ENCODE results near the gene MAD2L1BP. TPM values are rescaled to one million over a fixed set of nuclear protein-coding genes. Genes with fewer than 3 reads are reported as not detected.

The MAD2L1BP gene
- total and polyA plus RNA-seq, 2 of the 4 experiments (the other 2 are of a cell fraction): 28.1 to 50.2 TPM

DNA sequence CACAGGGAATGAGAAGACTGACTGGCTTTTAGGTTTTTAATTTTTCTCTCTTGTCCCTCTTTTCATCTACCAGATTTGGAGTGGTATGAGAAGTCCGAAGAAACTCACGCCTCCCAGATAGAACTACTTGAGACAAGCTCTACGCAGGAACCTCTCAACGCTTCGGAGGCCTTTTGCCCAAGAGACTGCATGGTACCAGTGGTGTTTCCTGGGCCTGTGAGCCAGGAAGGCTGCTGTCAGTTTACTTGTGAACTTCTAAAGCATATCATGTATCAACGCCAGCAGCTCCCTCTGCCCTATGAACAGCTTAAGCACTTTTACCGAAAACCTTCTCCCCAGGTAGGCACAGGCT is 644 bp downstream of the MAD2L1BP start:
- Histone ChIP-seq H4K5ac (ENCODE audit: low read depth, low read length) (peak overlapping the region; percentile 52), H4K91ac (ENCODE audit: insufficient read depth, low read depth, low read length) (peak overlapping the region; percentile 77), H3K27ac (ENCODE audit: insufficient read depth, low read length) (peak overlapping the region; percentile 84), H2BK120ac (ENCODE audit: low read depth, low read length) (no peak overlapping the region), H3K14ac (replicated peaks; ENCODE audit: low read depth, low read length) (peak overlapping the region; percentile 77), H4K8ac (ENCODE audit: low read depth in 2 of 2, low read length in 2 of 2) (peak overlapping the region; percentile 86 to 100), H2AFZ (replicated peaks; ENCODE audit: low read length, poor library complexity) (peak overlapping the region; percentile 96), H3K9ac (ENCODE audit: low read depth, low read length) (peak overlapping the region; percentile 95), H3K4ac (ENCODE audit: low read depth, low read length) (peak overlapping the region; percentile 65), H3K56ac (ENCODE audit: extremely low read depth, insufficient read depth, low read length) (peak overlapping the region; percentile 61), H3K27me3 (ENCODE audit: control insufficient read depth, insufficient read depth, low read length) (no peaks in the 10 kb centered on the region), H2AK9ac (replicated peaks; ENCODE audit: low read depth, low read length, poor library complexity) (peak overlapping the region; percentile 71), H3K23ac (ENCODE audit: low read depth, low read length) (peak overlapping the region; percentile 61), H3K36me3 (ENCODE audit: control insufficient read depth, insufficient read depth, low read length) (peaks cover 20% of the 10 kb centered on the region), H3K9me3 (ENCODE audit: control insufficient read depth, insufficient read depth, low read length) (no peaks in the 10 kb centered on the region), H2AK5ac (ENCODE audit: low read depth, low read length) (peak overlapping the region; percentile 41), H3K4me1 (ENCODE audit: control insufficient read depth, insufficient read depth, low read length) (peaks cover 7% of the 10 kb centered on the region), H2BK5ac (ENCODE audit: low read depth, low read length, poor library complexity, severe bottlenecking) (peak overlapping the region; percentile 29), H2BK15ac (ENCODE audit: low read depth, low read length) (0 out of 3 replicates have a peak overlapping the region, but pooled peaks have one; percentile 7), H3K4me3 (ENCODE audit: insufficient read depth, low read depth, low read length) (peak overlapping the region; percentile 79), H2BK20ac (ENCODE audit: low read depth, low read length) (no peak overlapping the region), H3K4me2 (ENCODE audit: low read depth, low read length) (peak overlapping the region; percentile 100), H3K79me1 (ENCODE audit: low read depth in 1 of 2, low read length in 2 of 2) (peaks cover 27 to 43% of the 10 kb centered on the region in 2 experiments), H4K20me1 (ENCODE audit: insufficient read depth, low read length) (peaks cover 17% of the 10 kb centered on the region), H3K18ac (ENCODE audit: low read depth, low read length) (peak overlapping the region; percentile 38; the same call in 1 of the 2 replicates), H3K9me1 (ENCODE audit: insufficient read depth, low read length) (peaks cover 12% of the 10 kb centered on the region)
- BruUV-seq (replicated peaks): TSS peak; percentile 63
- intact Hi-C loops (cut with micrococcal nuclease): no loop called here
- DNase-seq (peak; percentile 11), ATAC-seq (ENCODE audit: low read depth) (peak; percentile 10; the same call in 1 of the 2 replicates)
- TF ChIP-seq, protein P1, sequence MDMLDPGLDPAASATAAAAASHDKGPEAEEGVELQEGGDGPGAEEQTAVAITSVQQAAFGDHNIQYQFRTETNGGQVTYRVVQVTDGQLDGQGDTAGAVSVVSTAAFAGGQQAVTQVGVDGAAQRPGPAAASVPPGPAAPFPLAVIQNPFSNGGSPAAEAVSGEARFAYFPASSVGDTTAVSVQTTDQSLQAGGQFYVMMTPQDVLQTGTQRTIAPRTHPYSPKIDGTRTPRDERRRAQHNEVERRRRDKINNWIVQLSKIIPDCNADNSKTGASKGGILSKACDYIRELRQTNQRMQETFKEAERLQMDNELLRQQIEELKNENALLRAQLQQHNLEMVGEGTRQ (IDR thresholded peaks at IDR 0.05; ENCODE audit: low read depth, low read length): no peak
- no peak for TF ChIP-seq RCOR1 (IDR thresholded peaks at IDR 0.05; ENCODE audit: insufficient replicate concordance, low read length)
- no peak for TF ChIP-seq MAFK (IDR thresholded peaks at IDR 0.05; ENCODE audit: low read depth, low read length)
- no peak for TF ChIP-seq POLR2A (IDR thresholded peaks at IDR 0.05; ENCODE audit: low read depth, low read length)
- TF ChIP-seq CTCF (conservative IDR thresholded peaks at IDR 0.05; ENCODE audit: low read depth, low read length): no peak
- TF ChIP-seq NFE2L2 (IDR thresholded peaks at IDR 0.05; ENCODE audit: low read depth, low read length): no peak
- TF ChIP-seq FOS (IDR thresholded peaks at IDR 0.05; ENCODE audit: low read depth, low read length): no peak
- no peak for TF ChIP-seq RFX5 (IDR thresholded peaks at IDR 0.05; ENCODE audit: low read depth, low read length)
- TF ChIP-seq, protein P2, sequence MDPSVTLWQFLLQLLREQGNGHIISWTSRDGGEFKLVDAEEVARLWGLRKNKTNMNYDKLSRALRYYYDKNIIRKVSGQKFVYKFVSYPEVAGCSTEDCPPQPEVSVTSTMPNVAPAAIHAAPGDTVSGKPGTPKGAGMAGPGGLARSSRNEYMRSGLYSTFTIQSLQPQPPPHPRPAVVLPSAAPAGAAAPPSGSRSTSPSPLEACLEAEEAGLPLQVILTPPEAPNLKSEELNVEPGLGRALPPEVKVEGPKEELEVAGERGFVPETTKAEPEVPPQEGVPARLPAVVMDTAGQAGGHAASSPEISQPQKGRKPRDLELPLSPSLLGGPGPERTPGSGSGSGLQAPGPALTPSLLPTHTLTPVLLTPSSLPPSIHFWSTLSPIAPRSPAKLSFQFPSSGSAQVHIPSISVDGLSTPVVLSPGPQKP (IDR thresholded peaks at IDR 0.05; ENCODE audit: borderline replicate concordance, low read depth, low read length): no peak
- TF ChIP-seq MAZ (IDR thresholded peaks at IDR 0.05; ENCODE audit: borderline replicate concordance, low read depth, low read length): no peak
- TF ChIP-seq RAD21 (IDR thresholded peaks at IDR 0.05; ENCODE audit: low read length): no peak
- no peak for TF ChIP-seq BHLHE40 (IDR thresholded peaks at IDR 0.05; ENCODE audit: low read depth, low read length)
- no peak for TF ChIP-seq MXI1 (IDR thresholded peaks at IDR 0.05; ENCODE audit: borderline replicate concordance, low read depth, low read length)
- dilution Hi-C loops (cut with HindIII; ENCODE audit: low sequenced_read_pairs, unreplicated experiment): no loop called here
- in situ Hi-C loops (cut with MboI; ENCODE audit: low sequenced_read_pairs): no loop called here
- CTCF ChIA-PET: no interaction called here
- WGBS, 2 experiments (ENCODE audit: extremely low coverage in 2 of 2, insufficient read length in 1 of 2): no CpG with 5 or more reads among the region's 7 CpGs
- POLR2A ChIA-PET (ENCODE audit: unreplicated experiment): no interaction called here

Data from IMR-90 (cell line).